Right lobe of liver (tissue), 6 donors: ENCODE data around the gene PDIA5. TPM values are rescaled to one million over a fixed set of nuclear protein-coding genes. Genes with fewer than 3 reads are reported as not detected.
A peak's percentile ranks its signal among the peaks of the same experiment; 100 is the strongest.

Experiments used
- ATAC-seq, 4 donors: fragments of 200-7000 bp; cut with Tn5 transposase; one replicate each; pipeline ENCODE4 v1.9.1; 2020; ENCODE audit warnings: mild to moderate bottlenecking in 4 of 4, moderate library complexity in 4 of 4
- DNase-seq, 3 donors: peaks; one replicate each; pipeline ENCODE4 v3.0.0-alpha.2; 2020
- H3K27ac ChIP-seq, 3 donors: fragments of 200-600 bp; one replicate each; pipeline ENCODE4 v1.8.0; 2022
- H3K27me3 ChIP-seq, 2 donors: fragments of 200-600 bp; one replicate each; pipeline ENCODE4 v1.8.0; 2022
- H3K36me3 ChIP-seq, 4 donors: fragments of 200-600 bp; sonication (generic) in 1 of 4; one replicate each; pipeline versions ENCODE4 v1.5.1 to v1.8.0; 2017 to 2022; ENCODE audit warnings: control low read depth in 1 of 4
- H3K4me1 ChIP-seq, 4 donors: fragments of 200-600 bp; sonication (generic) in 1 of 4; one replicate each; pipeline versions ENCODE4 v1.5.1 to v1.8.0; 2017 to 2022; ENCODE audit warnings: control low read depth in 1 of 4
- H3K4me3 ChIP-seq, 3 donors: fragments of 200-600 bp; one replicate each; pipeline ENCODE4 v1.8.0; 2022
- H3K9me3 ChIP-seq, 4 donors: fragments of 200-600 bp; sonication (generic) in 1 of 4; one replicate each; pipeline versions ENCODE4 v1.5.1 to v1.8.0; 2017 to 2022; ENCODE audit warnings: control low read depth in 1 of 4
- POLR2A ChIP-seq: fragments of 450-650 bp; IDR thresholded peaks from one replicate; pipeline ENCODE4 v1.6.1; 2017; ENCODE audit warnings: antibody characterized with exemption, mild to moderate bottlenecking
- WGBS: methylation state at CpG from one replicate; pipeline ENCODE4 v1.1.6; 2018; ENCODE audit warnings: low coverage, low lambda C conversion rate; ENCODE audit not compliant: insufficient coverage; ENCODE audit errors: missing lambda C conversion rate; 5-methylcytosine and 5-hydroxymethylcytosine counted together
- intact Hi-C, 2 donors: fragments of 100-400 bp; cut with DNase I; formaldehyde crosslinking; loops; one replicate each; pipeline versions ENCODE4 v1.11.2 to v1.14.1; 2022
- total RNA-seq, 6 experiments: library from RNA; depleted of rRNA in 2 of 6; stranded (reverse); fragments of >200 nt in 2 of 6; fragmentation: NEBNext Ultra II Directional in 3 of 6; extraction: Animal tissue kit (Norgen Biotek cat#: 25700) in 3 of 6; gene quantifications; one replicate each; pipeline versions ENCODE4 v1.1.0 to v1.2.4, GENCODE V29; 2016 to 2023
- TF ChIP-seq, protein P1 (sequence below), 4 donors: fragments of 200-600 bp in 3 of 4; fragments of 450-650 bp in 1 of 4; IDR thresholded peaks; one replicate each; pipeline versions ENCODE4 v1.5.1 to v1.8.0; 2016 to 2022; ENCODE audit warnings: antibody characterized with exemption in 4 of 4, mild to moderate bottlenecking in 2 of 4
- donor health status: DM: no; HTN: yes; CAD: no.
- donor health status: DM: no; HTN: no; CAD: no.
- donor health status: DM: no; HTN: no; CAD: no.
- donor health status: DM: no; HTN: yes; CAD: no.
- donor health status: DM: no; HTN: yes; CAD: no.

PDIA5 gene
- total RNA-seq, 6 experiments from 2014 or later: 26.2 to 109 (median 51.9) TPM

DNA sequence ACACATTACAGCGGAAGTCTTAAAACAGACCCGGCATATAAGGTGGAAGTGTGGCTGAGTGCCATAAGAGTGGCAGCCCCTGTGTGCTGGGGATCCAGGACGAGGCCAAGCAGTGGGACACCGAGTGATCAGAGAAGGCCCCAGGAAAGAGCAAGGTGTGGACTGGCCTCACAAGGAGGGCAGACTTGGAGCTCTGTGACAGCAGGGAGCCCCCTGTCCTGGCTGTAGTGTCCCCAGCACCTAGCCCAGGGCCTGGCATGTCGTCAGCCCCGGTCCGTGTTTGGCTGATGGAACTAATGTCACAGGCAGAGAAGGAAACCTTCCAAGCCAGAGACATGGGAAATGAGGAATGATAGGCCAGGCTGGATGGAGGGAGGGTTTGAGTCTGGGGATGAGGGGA lies 4.8 kb downstream of the PDIA5 start:
- H3K36me3 ChIP-seq: no peaks in the 10 kb centered on the region
- no peak overlapping the region for H3K4me3 ChIP-seq
- peak overlapping the region in 1 of 3 donors; percentile 86 for H3K27ac ChIP-seq
- ATAC-seq (no peak), DNase-seq (no peak)
- TF ChIP-seq, protein P1, sequence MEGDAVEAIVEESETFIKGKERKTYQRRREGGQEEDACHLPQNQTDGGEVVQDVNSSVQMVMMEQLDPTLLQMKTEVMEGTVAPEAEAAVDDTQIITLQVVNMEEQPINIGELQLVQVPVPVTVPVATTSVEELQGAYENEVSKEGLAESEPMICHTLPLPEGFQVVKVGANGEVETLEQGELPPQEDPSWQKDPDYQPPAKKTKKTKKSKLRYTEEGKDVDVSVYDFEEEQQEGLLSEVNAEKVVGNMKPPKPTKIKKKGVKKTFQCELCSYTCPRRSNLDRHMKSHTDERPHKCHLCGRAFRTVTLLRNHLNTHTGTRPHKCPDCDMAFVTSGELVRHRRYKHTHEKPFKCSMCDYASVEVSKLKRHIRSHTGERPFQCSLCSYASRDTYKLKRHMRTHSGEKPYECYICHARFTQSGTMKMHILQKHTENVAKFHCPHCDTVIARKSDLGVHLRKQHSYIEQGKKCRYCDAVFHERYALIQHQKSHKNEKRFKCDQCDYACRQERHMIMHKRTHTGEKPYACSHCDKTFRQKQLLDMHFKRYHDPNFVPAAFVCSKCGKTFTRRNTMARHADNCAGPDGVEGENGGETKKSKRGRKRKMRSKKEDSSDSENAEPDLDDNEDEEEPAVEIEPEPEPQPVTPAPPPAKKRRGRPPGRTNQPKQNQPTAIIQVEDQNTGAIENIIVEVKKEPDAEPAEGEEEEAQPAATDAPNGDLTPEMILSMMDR (IDR thresholded peaks at IDR 0.05): no peak
- TF ChIP-seq POLR2A: no peak
- H3K9me3 ChIP-seq: no peaks in the 10 kb centered on the region
- H3K27me3 ChIP-seq: no peaks in the 10 kb centered on the region
- 64% methylated on average over 7 of the region's 7 CpGs for WGBS
- H3K4me1 ChIP-seq: peaks cover 2 to 56% (median 28%) of the 10 kb centered on the region in 4 donors
- intact Hi-C loops: no loop called here

GRCh38 chr3:123072152-123072551 lies 5.3 kb downstream of the PDIA5 start:
- no peak for TF ChIP-seq POLR2A
- TF ChIP-seq, protein P1 (IDR thresholded peaks at IDR 0.05): no peak
- Histone ChIP-seq H3K36me3 (no peaks in the 10 kb centered on the region), H3K27ac (no peak overlapping the region), H3K4me3 (no peak overlapping the region), H3K27me3 (no peaks in the 10 kb centered on the region), H3K9me3 (no peaks in the 10 kb centered on the region), H3K4me1 (peaks cover 2 to 62% (median 31%) of the 10 kb centered on the region in 4 donors)
- intact Hi-C loops: no loop called here
- WGBS: 30% methylated on average over 3 of the region's 5 CpGs
- ATAC-seq (no peak), DNase-seq (no peak)

GRCh38 chr3:123072564-123072963 lies 5.7 kb downstream of the PDIA5 start:
- ATAC-seq (no peak), DNase-seq (no peak)
- Histone ChIP-seq H3K27ac (no peak overlapping the region), H3K36me3 (no peaks in the 10 kb centered on the region), H3K4me3 (no peak overlapping the region), H3K9me3 (no peaks in the 10 kb centered on the region), H3K27me3 (no peaks in the 10 kb centered on the region), H3K4me1 (peaks cover 2 to 63% (median 32%) of the 10 kb centered on the region in 4 donors)
- intact Hi-C loops: no loop called here
- WGBS: 20% methylated on average over 1 of the region's 1 CpG
- TF ChIP-seq POLR2A: no peak
- TF ChIP-seq, protein P1 (IDR thresholded peaks at IDR 0.05): no peak

DNA sequence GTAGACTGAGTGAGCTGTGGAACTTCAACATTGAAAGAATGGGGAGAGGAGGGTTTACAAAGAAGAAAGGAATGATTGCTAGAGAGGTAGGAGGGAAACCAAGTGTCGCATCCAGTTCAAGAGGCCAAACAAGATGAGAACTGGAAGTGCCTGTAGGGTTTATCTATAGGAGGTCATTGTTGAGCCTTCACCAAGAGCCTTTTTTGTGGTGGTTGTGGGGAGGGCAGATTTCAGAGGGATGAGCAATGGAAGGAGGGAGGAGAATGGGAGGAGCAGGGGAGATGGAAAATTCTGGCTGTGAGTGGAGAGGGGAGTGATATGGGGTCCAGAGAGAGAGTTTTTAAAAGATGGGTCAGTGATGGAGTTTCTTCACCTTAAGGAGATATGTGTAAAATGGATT lies 8.5 kb downstream of the PDIA5 start:
- 93% methylated on average over 1 of the region's 1 CpG for WGBS
- H3K4me3 ChIP-seq: no peak overlapping the region
- no peaks in the 10 kb centered on the region for H3K9me3 ChIP-seq
- H3K36me3 ChIP-seq: no peaks in the 10 kb centered on the region
- no peaks in the 10 kb centered on the region for H3K27me3 ChIP-seq
- TF ChIP-seq, protein P1 (IDR thresholded peaks at IDR 0.05): no peak
- no peak for TF ChIP-seq POLR2A
- peaks cover 0 to 70% (median 27%) of the 10 kb centered on the region in 4 donors for H3K4me1 ChIP-seq
- intact Hi-C loops: no loop called here
- no peak for ATAC-seq
- no peak for DNase-seq
- peak overlapping the region in 1 of 3 donors; percentile 33 for H3K27ac ChIP-seq

GRCh38 chr3:123076112-123076495 lies 9.3 kb downstream of the PDIA5 start:
- H3K27ac ChIP-seq: peak overlapping the region in 1 of 3 donors; percentile 33
- no peaks in the 10 kb centered on the region for H3K36me3 ChIP-seq
- intact Hi-C loops: no loop called here
- no peak for ATAC-seq
- TF ChIP-seq, protein P1 (IDR thresholded peaks at IDR 0.05): no peak
- TF ChIP-seq POLR2A: no peak
- H3K27me3 ChIP-seq: no peaks in the 10 kb centered on the region
- H3K4me3 ChIP-seq: no peak overlapping the region
- H3K9me3 ChIP-seq: no peaks in the 10 kb centered on the region
- WGBS: 77% methylated on average over 4 of the region's 4 CpGs
- H3K4me1 ChIP-seq: peaks cover 0 to 71% (median 22%) of the 10 kb centered on the region in 4 donors
- no peak for DNase-seq
